Brain pericyte (primary cell): ENCODE data around the gene TXNDC11.
A peak's percentile ranks its signal among the peaks of the same experiment; 100 is the strongest.

ENCODE experiments used
- DNase-seq: peaks from one replicate; pipeline ENCODE4 v3.0.0-alpha.2; 2012; ENCODE audit warnings: low read depth, low spot score

The TXNDC11 gene

DNA sequence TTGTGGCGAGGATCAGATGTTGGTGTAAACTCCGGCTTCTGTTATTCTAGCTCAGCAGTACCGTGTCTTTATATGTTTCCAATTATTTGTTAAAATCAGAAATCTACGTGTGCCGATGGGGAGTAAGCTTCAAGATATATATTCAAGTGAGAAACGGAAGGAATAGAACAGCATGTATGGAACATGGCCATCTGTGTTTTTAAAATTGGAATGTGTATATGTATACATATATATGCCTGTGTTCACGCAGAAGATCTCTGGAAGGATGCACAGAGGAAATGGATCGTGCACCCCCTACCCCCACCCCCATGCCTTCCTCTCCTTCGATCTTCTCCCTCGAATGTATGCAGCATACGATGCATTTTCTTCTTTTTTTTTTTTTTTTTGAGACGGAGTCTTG lies 82.1 kb downstream of the TXNDC11 start:
- DNase-seq: no peak

DNA sequence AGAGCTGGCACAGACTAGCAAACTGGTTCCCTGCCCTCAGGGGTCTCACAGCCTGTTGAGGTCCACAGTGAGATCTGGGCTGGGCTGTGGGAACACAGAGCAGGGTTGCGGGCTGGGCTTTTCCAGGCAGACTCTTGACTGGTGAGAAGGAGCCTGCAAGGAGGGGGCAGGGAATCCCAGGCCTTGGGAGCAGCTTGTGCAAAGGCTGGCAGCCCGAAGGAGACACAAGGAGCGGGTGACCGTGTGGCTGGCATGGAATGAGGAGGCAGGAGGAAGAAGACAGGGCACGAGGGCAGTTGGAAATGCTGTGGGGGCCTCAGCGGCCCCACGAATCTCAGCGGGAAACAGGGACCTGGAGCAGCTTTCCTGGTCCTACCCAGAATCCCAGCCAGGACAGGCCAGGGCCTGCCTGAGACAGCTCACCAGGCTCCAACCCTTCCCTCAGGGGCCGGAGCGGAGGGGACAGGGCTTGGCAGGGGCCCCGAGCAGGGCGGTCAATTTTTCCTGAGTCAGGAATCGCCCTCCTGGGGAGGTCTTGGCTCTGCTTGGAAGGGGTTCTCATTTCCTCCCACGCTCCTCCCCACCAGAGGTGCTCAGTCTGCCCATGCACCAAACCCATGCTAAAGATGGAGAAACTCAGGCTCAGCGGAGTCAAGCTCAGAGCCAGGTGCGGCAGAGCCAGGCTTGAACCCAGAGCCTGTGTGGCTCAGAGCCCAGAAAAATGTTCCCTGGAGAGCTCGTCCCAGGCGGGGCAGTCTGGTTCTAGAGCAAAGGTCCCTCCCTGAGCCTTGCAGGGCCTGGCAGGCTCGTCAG lies 83.6 kb downstream of the TXNDC11 start:
- no peak for DNase-seq

DNA sequence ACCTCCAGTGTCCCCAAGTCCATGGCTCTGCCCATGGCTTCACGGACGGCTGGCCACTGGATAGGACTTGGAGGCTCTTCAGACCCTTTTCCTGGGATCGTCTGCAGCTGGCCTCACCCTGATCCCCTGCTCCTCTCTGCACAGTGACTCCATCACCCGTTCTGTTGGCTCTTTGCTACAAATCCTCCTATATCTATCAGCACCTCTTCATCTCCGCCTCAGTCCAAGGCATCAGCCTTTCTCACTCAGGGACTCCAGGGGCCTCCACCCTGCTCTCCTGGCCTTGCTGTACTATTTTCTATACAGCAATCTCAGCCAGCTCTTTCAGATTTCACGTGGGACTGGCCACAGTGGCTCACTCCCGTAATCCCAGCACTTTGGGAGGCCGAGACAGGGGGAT lies 85.1 kb downstream of the TXNDC11 start:
- no peak for DNase-seq

DNA sequence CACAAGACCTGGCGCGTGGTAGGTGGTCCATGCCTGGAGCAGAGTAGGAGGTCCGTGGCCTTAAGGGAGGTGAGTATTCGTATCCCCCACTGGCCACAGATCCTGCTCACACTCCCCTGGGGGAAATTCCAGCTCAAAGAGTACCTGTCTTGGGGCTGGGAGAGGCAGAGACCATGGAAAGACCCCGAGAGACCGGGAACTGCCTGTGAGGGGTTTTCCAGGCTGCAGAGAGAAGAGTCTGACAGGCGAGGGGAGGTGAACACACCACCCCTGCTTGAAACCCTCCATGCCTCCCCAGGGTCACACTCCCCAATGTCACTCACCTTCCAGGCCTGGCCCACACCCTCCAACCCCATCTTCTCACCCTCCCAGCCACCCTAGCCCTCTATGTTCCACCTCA lies 87.0 kb downstream of the TXNDC11 start:
- DNase-seq: no peak

DNA sequence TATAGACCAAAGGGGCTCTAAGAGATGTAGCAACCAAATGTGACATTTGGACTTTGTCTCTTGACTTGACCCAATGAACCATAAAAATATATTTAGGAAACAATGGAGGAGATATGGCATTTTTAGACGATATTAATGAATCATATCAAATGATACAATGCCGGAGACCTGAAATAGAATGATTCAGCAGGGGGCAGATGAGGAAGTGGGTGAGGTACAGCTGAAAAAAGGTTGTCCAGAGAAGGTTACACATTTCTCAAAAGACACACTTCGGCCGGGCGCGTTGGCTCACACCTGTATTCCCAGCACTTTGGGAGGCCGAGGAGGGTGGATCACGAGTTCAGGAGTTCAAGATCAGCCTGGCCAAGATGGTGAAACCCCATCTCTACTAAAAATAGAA lies 90.9 kb downstream of the TXNDC11 start:
- DNase-seq: no peak

DNA sequence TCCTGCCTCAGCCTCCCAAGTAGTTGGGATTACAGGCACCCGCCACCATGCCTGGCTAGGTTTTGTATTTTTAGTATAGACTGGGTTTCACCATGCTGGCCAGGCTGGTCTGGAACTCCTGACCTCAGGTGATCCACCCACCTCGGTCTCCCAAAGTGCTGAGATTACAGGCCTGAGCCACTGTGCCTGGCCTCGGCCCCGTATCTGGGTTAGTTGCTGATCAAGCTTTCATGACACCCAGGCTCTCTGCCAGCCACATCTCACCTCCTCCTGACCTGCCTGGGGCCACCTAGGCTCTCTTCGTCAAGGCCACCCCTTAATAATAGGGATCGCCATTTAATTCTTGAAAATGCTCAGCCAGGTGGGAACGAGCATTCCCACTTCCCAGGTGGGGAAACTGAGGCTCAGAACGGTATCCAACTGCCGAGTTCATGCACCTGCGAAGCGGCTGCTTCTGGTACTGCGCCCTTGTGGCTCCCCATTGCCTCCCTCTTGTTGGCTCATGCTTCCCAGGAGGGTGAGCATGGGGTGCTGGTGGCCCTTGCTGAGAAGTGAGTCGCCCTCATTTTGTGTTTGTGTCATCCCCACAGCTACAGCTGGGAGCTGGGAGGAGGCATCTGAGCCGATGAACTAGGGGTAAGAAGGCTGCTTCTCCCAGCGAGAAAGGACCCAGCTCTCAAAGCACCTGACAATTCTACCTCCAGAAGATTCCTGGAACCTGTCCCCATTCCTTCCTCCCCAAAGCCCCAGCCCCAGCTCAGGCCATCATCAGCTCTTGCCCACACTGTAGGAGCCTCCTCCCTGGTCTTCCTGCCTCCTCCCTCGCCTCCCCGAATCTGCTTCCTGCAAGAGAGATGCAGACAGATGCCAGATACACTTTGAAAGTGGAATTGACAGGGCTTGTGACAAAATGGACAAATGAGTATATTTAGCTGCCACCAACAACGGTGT lies 91.7 kb downstream of the TXNDC11 start:
- no peak for DNase-seq

DNA sequence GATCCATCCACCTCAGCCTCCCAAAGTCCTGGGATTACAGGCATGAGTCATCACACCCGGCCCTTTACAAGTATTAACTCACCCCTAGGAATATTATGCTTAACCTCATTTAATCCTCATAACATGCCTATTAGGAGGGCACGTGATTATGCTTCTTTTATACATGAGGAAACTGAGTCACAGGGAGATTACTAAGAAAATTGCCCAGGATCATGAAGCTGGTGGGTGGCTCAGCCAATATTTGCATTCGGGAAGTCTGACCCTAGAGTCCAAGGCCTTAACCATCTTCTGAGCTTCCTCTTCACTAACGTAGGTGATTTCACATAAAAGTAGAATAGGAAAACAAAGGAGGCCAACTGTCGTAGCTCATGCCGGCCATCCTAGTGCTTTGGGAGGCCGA lies 93.4 kb downstream of the TXNDC11 start:
- DNase-seq: no peak

DNA sequence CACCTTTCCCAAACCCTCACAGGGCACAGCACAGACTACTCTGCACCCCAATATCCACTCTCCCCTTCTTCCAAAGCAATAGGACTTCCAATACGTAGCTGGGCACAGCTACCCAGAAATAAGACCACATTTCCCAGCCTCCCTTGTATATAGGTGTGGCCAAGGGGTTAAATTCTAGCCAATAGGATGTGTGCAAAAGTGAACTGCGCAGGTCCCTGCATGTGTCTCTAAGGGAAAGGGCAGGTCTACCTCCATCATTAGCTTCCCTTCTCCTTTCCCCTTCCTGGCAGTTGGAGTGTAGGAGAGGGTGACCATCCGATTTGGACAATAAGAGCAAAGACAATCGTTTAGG lies 99.9 kb downstream of the TXNDC11 start:
- DNase-seq: no peak

DNA sequence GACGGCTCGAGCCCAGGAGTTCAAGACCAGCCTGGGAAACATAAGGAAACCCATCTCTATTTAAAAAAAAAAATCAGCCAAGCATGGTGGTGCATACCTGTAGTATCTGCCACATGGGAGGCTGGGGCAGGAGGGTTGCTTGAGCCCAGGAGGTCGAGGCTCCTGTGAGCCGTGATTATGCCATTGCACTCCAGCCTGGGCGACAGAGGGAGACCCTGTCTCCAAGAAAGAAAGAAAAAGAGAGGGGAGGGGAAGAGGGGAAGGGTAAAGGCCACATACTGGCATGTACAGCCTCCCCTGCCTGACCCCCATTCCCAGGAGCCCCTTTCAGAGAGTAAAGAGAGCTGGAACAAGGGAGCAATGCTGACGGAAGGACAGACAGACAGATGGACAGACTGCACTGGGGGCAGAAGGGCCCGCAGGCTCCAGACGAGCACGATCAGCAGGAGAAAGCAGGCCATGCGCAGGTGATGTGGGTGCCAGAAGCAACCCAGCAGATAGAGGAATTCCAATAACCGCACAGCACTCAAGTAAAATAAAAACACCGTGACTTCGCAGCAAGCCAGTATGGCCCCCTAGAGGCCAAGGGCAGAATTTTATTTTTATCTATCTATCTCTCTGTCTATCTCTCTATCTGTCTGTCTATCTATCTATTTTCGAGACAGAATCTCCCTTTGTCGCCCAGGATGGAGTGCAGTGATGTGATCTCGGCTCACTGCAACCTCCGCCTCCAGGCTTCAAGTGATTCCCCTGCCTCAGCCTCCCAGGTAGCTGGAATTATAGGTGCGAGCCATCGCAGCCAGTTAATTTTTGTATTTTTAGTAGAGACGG lies 101.5 kb downstream of the TXNDC11 start:
- no peak for DNase-seq

DNA sequence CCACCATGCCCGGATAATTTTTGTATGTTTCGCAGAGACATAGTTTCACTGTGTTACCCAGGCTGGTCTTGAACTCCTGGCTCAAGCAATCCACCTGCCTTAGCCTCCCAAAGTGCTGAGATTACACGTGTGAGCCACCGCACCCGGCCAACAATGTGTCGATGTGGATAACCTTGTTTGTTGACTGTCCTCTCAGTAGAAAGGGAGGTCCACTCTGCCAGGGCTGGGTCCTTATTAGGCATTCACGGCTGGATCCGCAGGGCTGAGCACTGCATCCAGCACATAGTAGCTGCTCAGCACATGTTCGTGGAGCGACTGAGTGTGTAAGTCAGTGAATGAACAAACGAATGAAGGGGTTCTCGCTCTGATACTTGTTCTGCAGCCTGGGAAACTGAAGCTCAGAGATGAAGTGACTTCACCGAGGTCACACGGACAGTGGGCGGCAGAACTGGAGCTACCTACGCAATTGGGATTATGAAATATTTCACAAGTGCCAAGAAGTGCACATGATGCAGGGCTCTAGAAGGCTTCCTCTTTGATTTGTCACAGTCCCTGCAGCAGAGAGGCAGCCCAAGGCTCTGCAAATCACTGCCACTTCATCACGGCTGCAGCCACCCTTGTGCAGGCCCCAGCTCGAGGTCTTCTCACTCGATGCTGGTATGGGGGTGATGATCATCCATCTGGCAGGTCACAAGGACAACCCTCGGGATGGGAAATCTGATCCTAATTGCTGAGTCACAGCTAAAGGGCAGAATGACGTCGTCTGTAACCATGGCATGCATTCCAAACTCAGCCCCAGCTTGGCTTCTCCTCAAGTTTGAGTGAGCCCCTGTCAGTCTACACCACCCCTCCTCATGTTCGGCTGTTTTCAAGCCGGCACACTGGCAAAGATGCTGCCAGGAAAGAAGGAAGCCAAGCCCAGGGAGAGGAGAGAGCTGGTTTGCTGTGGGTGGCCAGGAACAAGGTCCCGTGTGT lies 102.4 kb downstream of the TXNDC11 start:
- peak; percentile 91 for DNase-seq

DNA sequence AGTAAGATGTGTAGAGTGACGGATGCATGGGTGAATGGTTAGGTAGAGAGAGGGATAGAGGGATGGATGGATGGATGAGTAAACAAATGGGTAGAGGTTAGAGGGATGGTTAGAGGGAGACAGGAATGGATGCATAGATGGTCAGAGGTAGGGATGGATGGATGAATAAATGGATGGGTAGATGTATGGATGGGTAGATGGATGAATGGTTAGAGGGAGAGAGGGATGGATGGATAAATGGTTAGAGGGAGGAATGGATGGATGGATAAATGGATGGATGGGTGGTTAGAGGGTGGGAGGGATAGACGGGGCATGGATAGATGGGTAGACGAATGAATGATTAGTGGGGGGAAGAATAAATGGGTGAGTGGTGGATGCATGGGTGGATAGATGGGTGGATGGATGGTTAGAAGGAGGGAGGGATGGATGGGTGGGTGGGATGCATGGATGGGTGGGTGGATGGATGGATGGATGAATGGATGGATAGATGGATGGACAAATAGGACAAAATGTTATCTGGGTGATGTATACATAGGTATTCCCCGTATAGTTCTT lies 103.6 kb downstream of the TXNDC11 start:
- no peak for DNase-seq

DNA sequence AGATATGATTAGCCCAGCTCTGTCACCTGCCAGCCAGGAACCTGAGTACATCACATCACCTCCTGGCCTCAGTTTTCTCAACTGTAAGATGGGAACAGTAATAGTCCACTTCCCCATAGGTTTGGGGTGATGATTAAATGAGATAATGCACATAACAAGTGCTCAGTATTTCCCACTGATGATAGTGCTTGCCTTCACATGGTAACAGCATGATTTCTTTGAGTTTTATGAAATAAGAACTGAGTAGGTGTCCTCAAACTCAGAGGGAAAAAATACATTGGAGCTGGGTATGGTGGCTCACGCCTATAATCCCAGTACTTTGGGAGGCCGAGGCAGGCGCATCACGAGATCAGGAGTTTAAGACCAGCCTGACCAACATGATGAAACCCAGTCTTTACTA lies 104.5 kb downstream of the TXNDC11 start:
- DNase-seq: no peak

DNA sequence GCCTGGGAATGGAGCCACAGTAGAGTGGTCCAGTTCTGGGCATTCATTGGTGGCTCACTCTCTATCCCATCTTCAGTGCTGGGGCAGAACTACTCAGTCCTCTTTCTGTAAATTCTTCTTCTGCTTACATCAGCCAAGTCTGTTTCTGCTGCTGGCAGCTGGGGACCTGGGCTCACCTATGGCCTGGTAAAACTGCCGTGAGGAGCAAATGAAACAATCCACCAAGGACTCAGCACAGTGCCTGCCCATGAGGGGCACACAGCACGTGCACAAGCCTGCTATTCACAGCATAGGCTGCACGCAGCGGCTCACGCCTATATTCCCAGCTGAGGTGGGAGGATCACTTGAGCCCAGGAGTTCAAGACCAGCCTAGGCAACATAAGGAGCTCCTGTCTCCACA lies 105.3 kb downstream of the TXNDC11 start:
- DNase-seq: no peak

DNA sequence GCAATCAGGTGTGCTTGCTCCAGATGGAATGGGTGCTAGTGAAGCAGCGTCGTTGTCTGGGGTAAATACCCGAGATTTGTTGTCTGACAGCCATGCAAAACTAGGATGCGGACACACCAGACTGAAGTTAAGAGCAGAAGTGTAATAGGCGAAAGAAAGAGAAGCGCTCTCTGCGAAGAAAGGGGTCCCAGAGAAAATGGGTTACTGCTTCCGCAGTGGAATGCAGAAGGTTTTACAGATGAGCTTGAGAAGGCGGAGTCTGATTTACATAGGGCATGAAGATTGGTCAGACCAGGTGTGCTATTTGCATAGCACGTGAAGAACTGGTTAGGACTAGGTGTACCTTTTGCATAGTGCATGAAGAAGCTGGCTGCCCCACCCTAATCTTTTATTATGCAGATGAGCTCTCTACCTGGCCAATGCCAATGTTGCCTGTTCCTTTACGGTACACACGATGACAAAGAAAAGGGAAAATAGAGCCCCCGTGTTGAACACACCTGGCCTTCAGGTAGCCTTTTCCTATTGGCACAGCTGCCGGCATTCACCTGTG lies 106.4 kb downstream of the TXNDC11 start:
- no peak for DNase-seq

DNA sequence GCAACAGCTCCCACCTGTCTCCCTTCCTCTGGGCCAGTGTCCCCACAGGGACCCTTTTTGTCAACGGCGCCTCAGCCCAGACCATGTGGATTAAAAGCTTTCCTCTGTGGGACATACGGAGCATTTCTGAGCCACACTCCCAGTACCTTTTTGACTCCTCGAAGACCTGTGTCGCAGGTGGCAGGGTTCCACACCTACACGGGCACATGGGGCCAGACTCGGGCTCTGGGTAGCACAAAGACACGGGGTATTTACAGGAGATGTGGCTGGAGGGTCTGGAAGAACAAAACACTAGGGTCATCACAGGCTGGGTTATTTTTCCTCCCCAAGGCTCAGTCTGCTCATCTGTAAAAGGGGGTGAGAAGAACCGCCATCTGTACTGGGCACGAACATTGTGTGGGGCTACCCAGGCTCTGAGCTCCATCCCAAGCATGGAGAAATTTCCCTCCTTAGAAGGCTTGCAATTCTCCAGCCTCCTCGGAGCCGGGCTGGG lies 106.9 kb downstream of the TXNDC11 start:
- DNase-seq: no peak

DNA sequence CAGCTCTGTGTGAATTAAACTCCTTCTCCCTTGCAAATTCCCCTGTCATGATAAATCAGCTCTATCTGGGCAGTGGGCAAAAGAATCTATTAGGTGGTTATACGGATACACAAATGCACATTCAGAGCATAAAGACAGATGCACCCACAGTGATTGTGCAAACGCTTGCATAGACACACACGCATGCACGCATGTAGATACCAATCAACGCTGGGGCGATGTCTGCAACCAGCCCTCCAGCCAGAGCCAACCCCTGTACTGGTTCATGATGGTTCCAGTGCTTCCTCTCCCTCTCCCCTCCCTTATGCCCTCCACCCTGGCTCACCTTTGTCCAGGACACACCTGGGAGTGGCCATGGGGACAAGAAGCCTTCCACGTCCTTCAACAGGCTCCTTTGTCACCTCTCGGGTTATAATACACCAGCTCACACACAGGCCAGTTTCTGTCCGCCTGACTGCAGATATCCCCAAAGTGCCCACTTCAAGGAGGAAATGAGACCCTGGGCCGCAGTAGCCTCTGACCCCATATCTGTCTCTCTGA lies 107.5 kb downstream of the TXNDC11 start:
- no peak for DNase-seq

DNA sequence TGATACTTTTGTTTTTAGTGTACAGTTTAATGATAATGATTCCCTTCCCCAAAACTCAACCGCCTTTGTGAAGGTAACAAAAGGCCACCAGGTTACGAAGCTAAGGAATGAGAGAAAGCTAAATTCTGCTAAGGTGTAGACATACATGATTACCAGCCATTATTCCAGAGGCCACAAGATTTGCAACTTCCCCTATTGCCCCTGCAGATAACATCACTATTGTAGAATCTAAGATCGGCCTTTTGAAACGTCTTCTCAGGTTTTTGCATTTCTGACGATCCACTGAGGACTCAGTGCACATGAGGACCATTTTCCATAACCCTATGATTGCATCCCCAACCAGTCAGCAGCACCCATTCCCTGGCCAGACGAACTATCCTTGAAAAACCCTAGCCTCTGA lies 108.3 kb downstream of the TXNDC11 start:
- no peak for DNase-seq

DNA sequence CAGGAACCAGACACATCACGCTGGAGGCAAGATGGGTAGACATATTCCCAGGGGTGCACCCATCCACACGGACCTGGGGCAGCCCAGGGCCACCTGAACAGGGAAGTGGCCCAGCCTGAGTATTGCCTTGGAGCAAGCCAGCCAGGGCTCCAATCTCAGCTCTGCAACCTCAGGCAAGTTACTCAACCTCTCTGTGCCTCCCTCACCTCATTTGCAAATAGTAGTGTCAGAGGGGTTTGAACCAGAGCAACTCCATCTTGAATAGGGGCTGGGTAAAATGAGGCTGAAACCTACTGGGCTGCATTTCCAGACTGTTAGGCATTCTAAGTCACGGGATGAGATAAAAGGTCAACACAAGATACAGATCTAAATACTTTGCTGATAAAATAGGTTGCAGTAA lies 109.5 kb downstream of the TXNDC11 start:
- DNase-seq: no peak

DNA sequence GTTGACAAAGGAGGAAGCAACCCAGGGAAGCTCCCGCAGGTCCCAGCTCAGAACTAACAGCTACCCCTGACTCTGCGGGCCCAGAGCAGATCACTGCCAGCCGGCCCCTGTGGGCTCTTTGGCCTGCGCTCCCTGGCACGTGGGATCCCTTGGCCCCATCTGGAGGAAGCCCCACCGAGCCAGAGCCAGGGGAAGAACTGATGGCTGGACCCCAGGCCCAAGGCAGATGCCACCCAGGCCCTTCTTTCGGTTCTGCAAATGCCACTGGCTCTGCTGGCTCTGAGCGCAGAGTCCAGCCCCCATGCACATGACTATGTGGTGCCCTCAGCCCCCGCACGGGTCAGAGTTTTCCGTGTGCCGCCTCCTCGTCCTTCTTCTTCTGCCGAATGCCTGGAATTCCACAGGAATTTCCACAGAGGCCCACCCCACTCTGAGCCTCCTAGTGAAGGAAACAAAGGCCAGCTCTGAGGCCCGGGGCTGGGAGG lies 110.2 kb downstream of the TXNDC11 start:
- DNase-seq: no peak

DNA sequence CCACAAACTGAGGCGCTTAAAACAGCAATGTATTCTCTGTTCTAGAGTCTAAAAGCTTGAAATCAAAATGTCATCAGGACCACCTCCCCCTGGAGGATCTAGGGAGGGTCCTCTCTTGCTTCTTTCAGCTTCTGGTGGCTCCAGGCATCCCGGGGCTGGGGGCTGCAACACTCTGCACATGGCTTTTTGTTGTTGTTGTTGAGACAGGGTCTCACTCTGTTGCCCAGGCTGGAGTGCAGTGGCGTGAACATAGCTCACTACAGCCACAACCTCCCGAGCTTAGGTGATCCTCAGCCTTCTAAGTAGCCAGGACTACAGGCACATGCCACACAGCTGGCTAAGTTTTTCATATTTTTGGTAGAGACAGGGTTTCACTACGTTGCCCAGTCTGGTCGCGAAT lies 111.4 kb downstream of the TXNDC11 start:
- no peak for DNase-seq
